ENCODE results near the gene PIAS4.

PIAS4 gene

DNA sequence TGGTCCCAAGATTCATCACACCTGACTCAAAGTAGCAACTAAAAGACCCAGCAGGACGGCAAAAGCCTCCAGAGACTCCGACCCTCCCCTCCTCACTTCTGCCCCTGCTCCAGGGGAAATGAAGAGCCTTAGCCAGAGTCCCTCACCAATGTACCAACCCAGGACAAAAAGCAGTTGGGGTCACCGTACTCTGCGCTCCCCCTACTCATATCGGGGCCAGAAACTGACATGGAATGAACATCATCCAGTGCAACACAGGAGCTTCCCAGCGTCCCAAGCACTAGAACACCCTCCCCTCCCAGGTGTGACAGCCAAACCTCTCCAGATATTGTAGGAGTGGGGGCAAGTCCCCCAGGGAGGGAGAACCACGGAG is 24.0 kb upstream of the PIAS4 start:
- DNase-seq (ENCODE audit: low read depth): no peak
- no peak for TF ChIP-seq CTCF (IDR thresholded peaks at IDR 0.05; ENCODE audit: control insufficient read depth, extremely low read depth, insufficient read depth)

GRCh38 chr19:3983936-3984583 is 23.5 kb upstream of the PIAS4 start:
- H3K4me3 ChIP-seq (ENCODE audit: low read depth, low read length): peak overlapping the region; percentile 82
- no peak for TF ChIP-seq CTCF (IDR thresholded peaks at IDR 0.05; ENCODE audit: control insufficient read depth, extremely low read depth, insufficient read depth)
- DNase-seq (ENCODE audit: low read depth): no peak

More for the DNA sequence above, 24.0 kb upstream of the PIAS4 start:
- H3K4me3 ChIP-seq (ENCODE audit: low read depth, low read length): peak overlapping the region; percentile 82

- DNase-seq (ENCODE audit: low read depth): no peak
- TF ChIP-seq CTCF (IDR thresholded peaks at IDR 0.05; ENCODE audit: control insufficient read depth, extremely low read depth, insufficient read depth): no peak
- peak overlapping the region; percentile 82 for H3K4me3 ChIP-seq (ENCODE audit: low read depth, low read length)
Observed at GRCh38 chr19:3984584-3984907, 23.0 kb upstream of the PIAS4 start.

DNA sequence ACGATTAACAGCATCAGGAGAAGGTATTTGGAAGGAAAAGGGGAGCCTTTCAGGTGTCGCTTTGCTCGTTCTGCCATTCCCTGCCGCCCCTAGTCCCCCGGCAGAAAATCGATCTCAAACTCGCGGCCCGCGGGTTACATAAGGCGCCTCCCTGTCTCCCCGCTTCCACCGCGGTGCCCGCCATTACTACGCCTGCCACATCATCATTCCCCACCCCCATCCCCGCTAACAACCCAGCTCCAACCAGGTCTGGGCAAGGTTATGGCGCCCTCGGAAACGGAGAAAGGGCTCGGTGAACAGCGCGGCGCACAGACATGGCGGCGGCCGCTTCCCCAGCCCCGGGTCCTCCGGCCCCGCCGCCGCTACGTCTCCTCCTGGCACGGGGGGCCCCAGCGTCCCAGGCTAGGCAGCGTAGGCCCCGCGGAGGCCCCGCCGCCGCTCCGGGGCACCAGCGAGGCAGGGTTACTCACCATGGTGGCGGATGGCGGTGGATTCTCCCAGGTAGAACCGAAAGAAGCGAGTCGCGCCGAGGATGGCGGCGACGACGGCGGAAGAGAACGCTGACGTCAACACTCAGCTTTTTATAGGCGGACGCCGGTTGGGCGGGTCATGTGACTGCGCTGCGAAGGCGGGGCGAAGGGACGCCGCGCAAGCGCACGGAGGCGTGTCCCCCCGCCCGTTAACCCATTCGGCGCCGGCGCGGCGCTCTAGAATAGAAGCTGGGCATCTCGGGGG is 22.5 kb upstream of the PIAS4 start, which contains the start of gene EEF2:
Gene EEF2 (minus strand): TSS at position 556 of the 735 bp plus-strand sequence. CDS start 83 bp downstream, at position 473.
- no peak for DNase-seq (ENCODE audit: low read depth)
- H3K4me3 ChIP-seq (ENCODE audit: low read depth, low read length): peak within 1 kb of the TSS; percentile 82
- TF ChIP-seq CTCF (IDR thresholded peaks at IDR 0.05; ENCODE audit: control insufficient read depth, extremely low read depth, insufficient read depth): no peak

DNA sequence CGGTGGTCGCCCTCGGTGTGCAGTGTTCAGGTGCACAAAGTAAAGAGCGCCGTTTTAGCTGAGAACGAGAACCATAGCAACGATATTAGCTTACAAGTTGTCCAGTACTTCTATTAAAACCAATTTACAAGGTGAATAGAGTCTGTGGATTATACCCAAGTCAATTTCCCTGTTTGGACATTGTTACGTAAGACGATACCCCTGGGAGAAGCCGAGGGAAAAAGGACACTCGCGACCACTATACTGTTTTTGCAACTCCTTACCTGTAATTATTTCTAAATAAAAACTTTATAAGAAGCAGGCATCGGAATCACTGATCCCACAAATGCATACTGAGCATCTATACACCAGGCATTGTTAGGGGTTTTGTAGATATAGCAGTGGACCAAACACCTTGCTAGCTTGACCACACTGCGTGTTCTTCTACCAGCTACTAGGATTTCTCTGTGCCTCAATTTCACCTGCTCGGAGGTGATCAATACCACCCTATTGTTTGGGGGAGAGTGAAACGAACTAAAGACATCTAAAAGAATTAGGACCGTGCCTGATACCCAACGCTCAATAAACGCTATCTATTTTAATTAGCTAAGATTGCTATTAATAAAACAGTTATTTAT is 21.8 kb upstream of the PIAS4 start:
- TF ChIP-seq CTCF (IDR thresholded peaks at IDR 0.05; ENCODE audit: control insufficient read depth, extremely low read depth, insufficient read depth): no peak
- DNase-seq (ENCODE audit: low read depth): no peak
- peak overlapping the region; percentile 82 for H3K4me3 ChIP-seq (ENCODE audit: low read depth, low read length)

- TF ChIP-seq CTCF (IDR thresholded peaks at IDR 0.05; ENCODE audit: control insufficient read depth, extremely low read depth, insufficient read depth): peak; percentile 72
- peak overlapping the region; percentile 82 for H3K4me3 ChIP-seq (ENCODE audit: low read depth, low read length)
- peak; percentile 79 for DNase-seq (ENCODE audit: low read depth)
Observed at GRCh38 chr19:3986260-3987041, 21.1 kb upstream of the PIAS4 start.
